GM23338 (cell line): ENCODE results near the gene OR7G2. TPM values are rescaled to one million over a fixed set of nuclear protein-coding genes. Genes with fewer than 3 reads are reported as not detected.

Source experiments
- ATAC-seq: fragments of 200-7000 bp; cut with Tn5 transposase; 3 replicates; pipeline ENCODE4 v1.9.1; 2020
- DNase-seq: peaks from one replicate; pipeline ENCODE4 v3.0.0-alpha.2; 2015; ENCODE audit warnings: low spot score
- H2AFZ ChIP-seq: fragments of 200-600 bp; sonication (generic); 2 replicates; pipeline ENCODE4 v1.8.0; 2016; ENCODE audit warnings: antibody characterized with exemption, mild to moderate bottlenecking, moderate library complexity
- H3F3A ChIP-seq: fragments of 200-600 bp; sonication (generic); replicated peaks from 2 replicates; pipeline ENCODE4 v1.8.0; 2017; ENCODE audit warnings: antibody characterized with exemption, mixed run types, low read depth
- H3K27ac ChIP-seq: fragments of 200-600 bp; sonication (generic); 2 replicates; pipeline ENCODE4 v1.6.1; 2016; ENCODE audit warnings: low read depth
- H3K27me3 ChIP-seq: fragments of 200-600 bp; sonication (generic); 2 replicates; pipeline ENCODE4 v1.8.0; 2016; ENCODE audit warnings: mild to moderate bottlenecking, mixed run types, moderate library complexity; ENCODE audit not compliant: insufficient read depth
- H3K36me3 ChIP-seq: fragments of 200-600 bp; sonication (generic); 2 replicates; pipeline ENCODE4 v1.8.0; 2016; ENCODE audit warnings: mild to moderate bottlenecking; ENCODE audit not compliant: insufficient read depth
- H3K4me1 ChIP-seq: fragments of 200-600 bp; sonication (generic); 2 replicates; pipeline ENCODE4 v1.8.0; 2016; ENCODE audit warnings: mild to moderate bottlenecking, moderate library complexity; ENCODE audit not compliant: insufficient read depth
- H3K4me2 ChIP-seq: fragments of 200-600 bp; sonication (generic); 2 replicates; pipeline ENCODE4 v1.7.1; 2017; ENCODE audit warnings: mixed run types
- H3K4me3 ChIP-seq: fragments of 200-600 bp; sonication (generic); 2 replicates; pipeline ENCODE4 v1.6.1; 2016; ENCODE audit warnings: mixed run types
- H3K79me2 ChIP-seq: fragments of 200-600 bp; sonication (generic); replicated peaks from 2 replicates; pipeline ENCODE4 v1.8.0; 2017; ENCODE audit warnings: mild to moderate bottlenecking; ENCODE audit not compliant: insufficient read depth
- H3K9me2 ChIP-seq: fragments of 200-600 bp; sonication (generic); 2 replicates; pipeline ENCODE4 v1.8.0; 2017; ENCODE audit not compliant: insufficient read depth
- H4K20me1 ChIP-seq: fragments of 200-600 bp; sonication (generic); replicated peaks from 2 replicates; pipeline ENCODE4 v1.8.0; 2017; ENCODE audit warnings: mild to moderate bottlenecking; ENCODE audit not compliant: insufficient read depth
- H3K27ac Mint-ChIP-seq: 2 replicates; pipeline ENCODE4 v1.8.0; 2020; ENCODE audit warnings: inconsistent platforms, mild to moderate bottlenecking, moderate library complexity, mixed read lengths
- H3K27me3 Mint-ChIP-seq: 3 replicates; pipeline ENCODE4 v1.8.0; 2022; ENCODE audit warnings: low read depth, mild to moderate bottlenecking, moderate library complexity, mixed read lengths, inconsistent platforms; ENCODE audit not compliant: insufficient read depth, poor library complexity
- H3K36me3 Mint-ChIP-seq: 3 replicates; pipeline ENCODE4 v1.8.0; 2021; ENCODE audit warnings: low read depth, mild to moderate bottlenecking, inconsistent platforms, moderate library complexity, mixed read lengths
- H3K4me1 Mint-ChIP-seq: 3 replicates; pipeline ENCODE4 v1.8.0; 2020; ENCODE audit warnings: mild to moderate bottlenecking, inconsistent platforms, mixed read lengths
- H3K4me3 Mint-ChIP-seq: 3 replicates; pipeline ENCODE4 v1.8.0; 2021; ENCODE audit warnings: moderate library complexity, mild to moderate bottlenecking, inconsistent platforms, mixed read lengths
- H3K9me3 Mint-ChIP-seq: 3 replicates; pipeline ENCODE4 v1.8.0; 2020; ENCODE audit warnings: moderate library complexity, mild to moderate bottlenecking, inconsistent platforms, mixed read lengths
- CREB1 ChIP-seq: fragments of 250-450 bp; sonication (Bioruptor Pico); IDR thresholded peaks from 2 replicates; pipeline ENCODE4 v1.5.0; 2020; ENCODE audit warnings: low read depth, mild to moderate bottlenecking, moderate library complexity
- EZH2 ChIP-seq: fragments of 200-600 bp; sonication (generic); IDR thresholded peaks from one replicate; pipeline ENCODE4 v1.8.0; 2017; ENCODE audit warnings: antibody characterized with exemption, mild to moderate bottlenecking, low read depth; ENCODE audit not compliant: unreplicated experiment
- EZH2phosphoT487 ChIP-seq: fragments of 200-600 bp; sonication (generic); IDR thresholded peaks from one replicate; pipeline ENCODE4 v1.8.1; 2018; ENCODE audit warnings: antibody characterized with exemption; ENCODE audit not compliant: unreplicated experiment
- JUNB ChIP-seq: IDR thresholded peaks from one replicate; pipeline ENCODE4 v1.6.1; 2016; ENCODE audit warnings: antibody characterized with exemption; ENCODE audit not compliant: unreplicated experiment
- NANOG ChIP-seq: IDR thresholded peaks from 2 replicates; pipeline ENCODE4 v1.6.1; 2016; ENCODE audit warnings: antibody characterized with exemption, borderline replicate concordance
- POLR2AphosphoS5 ChIP-seq: IDR thresholded peaks from 2 replicates; pipeline ENCODE4 v1.6.1; 2016; ENCODE audit warnings: antibody characterized with exemption, low read depth
- STAT1 ChIP-seq: IDR thresholded peaks from one replicate; pipeline ENCODE4 v1.6.1; 2016; ENCODE audit warnings: antibody characterized with exemption; ENCODE audit not compliant: unreplicated experiment
- ZNF114 ChIP-seq: fragments of 250-450 bp; sonication (Bioruptor Pico); IDR thresholded peaks from 2 replicates; pipeline ENCODE4 v1.5.0; 2020; ENCODE audit warnings: mild to moderate bottlenecking, moderate library complexity
- ZNF331 ChIP-seq: fragments of 250-450 bp; sonication (Bioruptor Pico); IDR thresholded peaks from 2 replicates; pipeline ENCODE4 v1.5.0; 2020; ENCODE audit warnings: low read depth, mild to moderate bottlenecking, moderate library complexity
- polyA plus RNA-seq: library from polyadenylated mRNA; unstranded; fragments of >200 nt; fragmentation: Nextera tagmentation; extraction: Ambion mirVana; gene quantifications from 2 replicates; pipeline ENCODE4 v1.2.1, GENCODE V29; 2016
- total RNA-seq: library from RNA; depleted of rRNA; stranded (reverse); fragments of >200 nt; shearing (Covaris generic); gene quantifications from 2 replicates; pipeline ENCODE4 v1.2.3, GENCODE V29; 2014
- TF ChIP-seq, protein P1 (sequence below): IDR thresholded peaks from 2 replicates; pipeline ENCODE4 v1.6.1; 2016; ENCODE audit warnings: antibody characterized with exemption
- TF ChIP-seq, protein P2 (sequence below): fragments of 250-450 bp; sonication (Bioruptor Pico); IDR thresholded peaks from 2 replicates; pipeline ENCODE4 v1.5.0; 2020; ENCODE audit warnings: mild to moderate bottlenecking, moderate library complexity
- TF ChIP-seq, protein P3 (sequence below), 2 experiments: fragments of 200-600 bp in 1 of 2; sonication (generic) in 1 of 2; conservative IDR thresholded peaks; 2 replicates each; pipeline versions ENCODE4 v1.5.1 to v1.6.1; 2016 to 2017; ENCODE audit warnings: antibody characterized with exemption in 2 of 2, low read depth in 2 of 2, mild to moderate bottlenecking in 2 of 2, moderate library complexity in 1 of 2
- TF ChIP-seq, protein P4 (sequence below): IDR thresholded peaks from one replicate; pipeline ENCODE4 v1.6.1; 2018; ENCODE audit warnings: antibody characterized with exemption; ENCODE audit not compliant: unreplicated experiment

The OR7G2 gene
- total and polyA plus RNA-seq, 2 experiments from 2014 or later, result not detected

DNA sequence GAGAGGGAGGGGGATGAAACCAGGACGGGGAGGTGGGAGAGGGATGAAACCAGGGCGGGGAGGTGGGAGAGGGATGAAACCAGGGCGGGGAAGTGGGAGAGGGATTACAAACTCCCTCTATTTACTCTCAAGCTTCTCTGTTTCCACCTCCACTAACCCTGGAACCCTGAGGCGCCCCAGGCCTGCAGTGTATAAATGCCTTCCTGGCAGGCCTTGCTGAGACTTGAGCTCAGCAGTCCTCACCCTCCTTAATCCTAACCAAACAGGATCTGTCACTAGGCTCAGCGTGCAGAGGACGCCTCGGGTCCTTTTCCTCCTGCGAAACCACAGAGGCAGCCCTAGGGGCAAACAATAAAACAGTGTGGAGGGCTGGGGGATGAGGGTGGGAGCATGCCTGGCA, 52.5 kb downstream of the OR7G2 start:
- peaks cover 90% of the 10 kb centered on the region for H3K9me3 Mint-ChIP-seq
- no peak overlapping the region for H3K27ac Mint-ChIP-seq
- H3K27ac ChIP-seq, result peak overlapping the region; percentile 83
- H3K27me3 Mint-ChIP-seq, result peaks cover 3% of the 10 kb centered on the region
- peak overlapping the region; percentile 19 for H3K4me2 ChIP-seq
- no peaks in the 10 kb centered on the region; the same call in 1 of the 2 replicates for H3F3A ChIP-seq
- 0 out of 2 replicates have a peak, but pooled peaks cover 5% of the 10 kb centered on the region for H3K9me2 ChIP-seq
- no peaks in the 10 kb centered on the region for H3K36me3 ChIP-seq
- TF ChIP-seq, protein P1, sequence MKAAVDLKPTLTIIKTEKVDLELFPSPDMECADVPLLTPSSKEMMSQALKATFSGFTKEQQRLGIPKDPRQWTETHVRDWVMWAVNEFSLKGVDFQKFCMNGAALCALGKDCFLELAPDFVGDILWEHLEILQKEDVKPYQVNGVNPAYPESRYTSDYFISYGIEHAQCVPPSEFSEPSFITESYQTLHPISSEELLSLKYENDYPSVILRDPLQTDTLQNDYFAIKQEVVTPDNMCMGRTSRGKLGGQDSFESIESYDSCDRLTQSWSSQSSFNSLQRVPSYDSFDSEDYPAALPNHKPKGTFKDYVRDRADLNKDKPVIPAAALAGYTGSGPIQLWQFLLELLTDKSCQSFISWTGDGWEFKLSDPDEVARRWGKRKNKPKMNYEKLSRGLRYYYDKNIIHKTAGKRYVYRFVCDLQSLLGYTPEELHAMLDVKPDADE, result no peak
- no peak for TF ChIP-seq POLR2AphosphoS5
- no peak for TF ChIP-seq EZH2phosphoT487
- TF ChIP-seq, protein P2, sequence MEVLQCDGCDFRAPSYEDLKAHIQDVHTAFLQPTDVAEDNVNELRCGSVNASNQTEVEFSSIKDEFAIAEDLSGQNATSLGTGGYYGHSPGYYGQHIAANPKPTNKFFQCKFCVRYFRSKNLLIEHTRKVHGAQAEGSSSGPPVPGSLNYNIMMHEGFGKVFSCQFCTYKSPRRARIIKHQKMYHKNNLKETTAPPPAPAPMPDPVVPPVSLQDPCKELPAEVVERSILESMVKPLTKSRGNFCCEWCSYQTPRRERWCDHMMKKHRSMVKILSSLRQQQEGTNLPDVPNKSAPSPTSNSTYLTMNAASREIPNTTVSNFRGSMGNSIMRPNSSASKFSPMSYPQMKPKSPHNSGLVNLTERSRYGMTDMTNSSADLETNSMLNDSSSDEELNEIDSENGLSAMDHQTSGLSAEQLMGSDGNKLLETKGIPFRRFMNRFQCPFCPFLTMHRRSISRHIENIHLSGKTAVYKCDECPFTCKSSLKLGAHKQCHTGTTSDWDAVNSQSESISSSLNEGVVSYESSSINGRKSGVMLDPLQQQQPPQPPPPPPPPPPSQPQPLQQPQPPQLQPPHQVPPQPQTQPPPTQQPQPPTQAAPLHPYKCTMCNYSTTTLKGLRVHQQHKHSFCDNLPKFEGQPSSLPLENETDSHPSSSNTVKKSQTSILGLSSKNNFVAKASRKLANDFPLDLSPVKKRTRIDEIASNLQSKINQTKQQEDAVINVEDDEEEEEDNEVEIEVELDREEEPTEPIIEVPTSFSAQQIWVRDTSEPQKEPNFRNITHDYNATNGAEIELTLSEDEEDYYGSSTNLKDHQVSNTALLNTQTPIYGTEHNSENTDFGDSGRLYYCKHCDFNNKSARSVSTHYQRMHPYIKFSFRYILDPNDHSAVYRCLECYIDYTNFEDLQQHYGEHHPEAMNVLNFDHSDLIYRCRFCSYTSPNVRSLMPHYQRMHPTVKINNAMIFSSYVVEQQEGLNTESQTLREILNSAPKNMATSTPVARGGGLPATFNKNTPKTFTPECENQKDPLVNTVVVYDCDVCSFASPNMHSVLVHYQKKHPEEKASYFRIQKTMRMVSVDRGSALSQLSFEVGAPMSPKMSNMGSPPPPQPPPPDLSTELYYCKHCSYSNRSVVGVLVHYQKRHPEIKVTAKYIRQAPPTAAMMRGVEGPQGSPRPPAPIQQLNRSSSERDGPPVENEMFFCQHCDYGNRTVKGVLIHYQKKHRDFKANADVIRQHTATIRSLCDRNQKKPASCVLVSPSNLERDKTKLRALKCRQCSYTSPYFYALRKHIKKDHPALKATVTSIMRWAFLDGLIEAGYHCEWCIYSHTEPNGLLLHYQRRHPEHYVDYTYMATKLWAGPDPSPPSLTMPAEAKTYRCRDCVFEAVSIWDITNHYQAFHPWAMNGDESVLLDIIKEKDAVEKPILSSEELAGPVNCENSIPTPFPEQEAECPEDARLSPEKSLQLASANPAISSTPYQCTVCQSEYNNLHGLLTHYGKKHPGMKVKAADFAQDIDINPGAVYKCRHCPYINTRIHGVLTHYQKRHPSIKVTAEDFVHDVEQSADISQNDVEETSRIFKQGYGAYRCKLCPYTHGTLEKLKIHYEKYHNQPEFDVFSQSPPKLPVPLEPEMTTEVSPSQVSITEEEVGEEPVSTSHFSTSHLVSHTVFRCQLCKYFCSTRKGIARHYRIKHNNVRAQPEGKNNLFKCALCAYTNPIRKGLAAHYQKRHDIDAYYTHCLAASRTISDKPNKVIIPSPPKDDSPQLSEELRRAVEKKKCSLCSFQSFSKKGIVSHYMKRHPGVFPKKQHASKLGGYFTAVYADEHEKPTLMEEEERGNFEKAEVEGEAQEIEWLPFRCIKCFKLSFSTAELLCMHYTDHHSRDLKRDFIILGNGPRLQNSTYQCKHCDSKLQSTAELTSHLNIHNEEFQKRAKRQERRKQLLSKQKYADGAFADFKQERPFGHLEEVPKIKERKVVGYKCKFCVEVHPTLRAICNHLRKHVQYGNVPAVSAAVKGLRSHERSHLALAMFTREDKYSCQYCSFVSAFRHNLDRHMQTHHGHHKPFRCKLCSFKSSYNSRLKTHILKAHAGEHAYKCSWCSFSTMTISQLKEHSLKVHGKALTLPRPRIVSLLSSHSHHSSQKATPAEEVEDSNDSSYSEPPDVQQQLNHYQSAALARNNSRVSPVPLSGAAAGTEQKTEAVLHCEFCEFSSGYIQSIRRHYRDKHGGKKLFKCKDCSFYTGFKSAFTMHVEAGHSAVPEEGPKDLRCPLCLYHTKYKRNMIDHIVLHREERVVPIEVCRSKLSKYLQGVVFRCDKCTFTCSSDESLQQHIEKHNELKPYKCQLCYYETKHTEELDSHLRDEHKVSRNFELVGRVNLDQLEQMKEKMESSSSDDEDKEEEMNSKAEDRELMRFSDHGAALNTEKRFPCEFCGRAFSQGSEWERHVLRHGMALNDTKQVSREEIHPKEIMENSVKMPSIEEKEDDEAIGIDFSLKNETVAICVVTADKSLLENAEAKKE (CRISPR knock-in tag), result no peak
- TF ChIP-seq STAT1, result no peak
- TF ChIP-seq ZNF114, result no peak
- TF ChIP-seq NANOG, result no peak
- no peak for TF ChIP-seq EZH2
- TF ChIP-seq, protein P3, sequence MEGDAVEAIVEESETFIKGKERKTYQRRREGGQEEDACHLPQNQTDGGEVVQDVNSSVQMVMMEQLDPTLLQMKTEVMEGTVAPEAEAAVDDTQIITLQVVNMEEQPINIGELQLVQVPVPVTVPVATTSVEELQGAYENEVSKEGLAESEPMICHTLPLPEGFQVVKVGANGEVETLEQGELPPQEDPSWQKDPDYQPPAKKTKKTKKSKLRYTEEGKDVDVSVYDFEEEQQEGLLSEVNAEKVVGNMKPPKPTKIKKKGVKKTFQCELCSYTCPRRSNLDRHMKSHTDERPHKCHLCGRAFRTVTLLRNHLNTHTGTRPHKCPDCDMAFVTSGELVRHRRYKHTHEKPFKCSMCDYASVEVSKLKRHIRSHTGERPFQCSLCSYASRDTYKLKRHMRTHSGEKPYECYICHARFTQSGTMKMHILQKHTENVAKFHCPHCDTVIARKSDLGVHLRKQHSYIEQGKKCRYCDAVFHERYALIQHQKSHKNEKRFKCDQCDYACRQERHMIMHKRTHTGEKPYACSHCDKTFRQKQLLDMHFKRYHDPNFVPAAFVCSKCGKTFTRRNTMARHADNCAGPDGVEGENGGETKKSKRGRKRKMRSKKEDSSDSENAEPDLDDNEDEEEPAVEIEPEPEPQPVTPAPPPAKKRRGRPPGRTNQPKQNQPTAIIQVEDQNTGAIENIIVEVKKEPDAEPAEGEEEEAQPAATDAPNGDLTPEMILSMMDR (conservative IDR thresholded peaks at IDR 0.05; ENCODE audit: low read depth in 2 of 2), result no peak
- TF ChIP-seq, protein P4, sequence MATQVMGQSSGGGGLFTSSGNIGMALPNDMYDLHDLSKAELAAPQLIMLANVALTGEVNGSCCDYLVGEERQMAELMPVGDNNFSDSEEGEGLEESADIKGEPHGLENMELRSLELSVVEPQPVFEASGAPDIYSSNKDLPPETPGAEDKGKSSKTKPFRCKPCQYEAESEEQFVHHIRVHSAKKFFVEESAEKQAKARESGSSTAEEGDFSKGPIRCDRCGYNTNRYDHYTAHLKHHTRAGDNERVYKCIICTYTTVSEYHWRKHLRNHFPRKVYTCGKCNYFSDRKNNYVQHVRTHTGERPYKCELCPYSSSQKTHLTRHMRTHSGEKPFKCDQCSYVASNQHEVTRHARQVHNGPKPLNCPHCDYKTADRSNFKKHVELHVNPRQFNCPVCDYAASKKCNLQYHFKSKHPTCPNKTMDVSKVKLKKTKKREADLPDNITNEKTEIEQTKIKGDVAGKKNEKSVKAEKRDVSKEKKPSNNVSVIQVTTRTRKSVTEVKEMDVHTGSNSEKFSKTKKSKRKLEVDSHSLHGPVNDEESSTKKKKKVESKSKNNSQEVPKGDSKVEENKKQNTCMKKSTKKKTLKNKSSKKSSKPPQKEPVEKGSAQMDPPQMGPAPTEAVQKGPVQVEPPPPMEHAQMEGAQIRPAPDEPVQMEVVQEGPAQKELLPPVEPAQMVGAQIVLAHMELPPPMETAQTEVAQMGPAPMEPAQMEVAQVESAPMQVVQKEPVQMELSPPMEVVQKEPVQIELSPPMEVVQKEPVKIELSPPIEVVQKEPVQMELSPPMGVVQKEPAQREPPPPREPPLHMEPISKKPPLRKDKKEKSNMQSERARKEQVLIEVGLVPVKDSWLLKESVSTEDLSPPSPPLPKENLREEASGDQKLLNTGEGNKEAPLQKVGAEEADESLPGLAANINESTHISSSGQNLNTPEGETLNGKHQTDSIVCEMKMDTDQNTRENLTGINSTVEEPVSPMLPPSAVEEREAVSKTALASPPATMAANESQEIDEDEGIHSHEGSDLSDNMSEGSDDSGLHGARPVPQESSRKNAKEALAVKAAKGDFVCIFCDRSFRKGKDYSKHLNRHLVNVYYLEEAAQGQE, result no peak
- no peak for TF ChIP-seq JUNB
- TF ChIP-seq CREB1, result no peak
- TF ChIP-seq ZNF331 (CRISPR knock-in tag), result no peak
- ATAC-seq, result no peak
- H4K20me1 ChIP-seq, result no peaks in the 10 kb centered on the region
- H3K79me2 ChIP-seq, result no peaks in the 10 kb centered on the region
- H2AFZ ChIP-seq, result peak overlapping the region; percentile 96
- peak; percentile 51 for DNase-seq
- no peaks in the 10 kb centered on the region for H3K27me3 ChIP-seq
- peaks cover 11% of the 10 kb centered on the region for H3K4me1 ChIP-seq
- peak overlapping the region; percentile 18; the same call in 1 of the 2 replicates for H3K4me3 ChIP-seq
- no peak overlapping the region for H3K4me3 Mint-ChIP-seq
- H3K36me3 Mint-ChIP-seq, result peaks cover 25% of the 10 kb centered on the region
- no peaks in the 10 kb centered on the region for H3K4me1 Mint-ChIP-seq
